WERI-Rb-1 (cell line): Measurements from ENCODE around the gene CGRRF1.
A peak's percentile ranks its signal among the peaks of the same experiment; 100 is the strongest.

Experiments used
- DNase-seq: peaks from one replicate; pipeline ENCODE4 v3.0.0-alpha.2; 2020
- H3K27ac ChIP-seq: fragments of 250-450 bp; sonication (Bioruptor Pico); 2 replicates; pipeline ENCODE4 v1.5.1; 2020; ENCODE audit warnings: mild to moderate bottlenecking, moderate library complexity
- H3K27me3 ChIP-seq: fragments of 250-450 bp; sonication (Bioruptor Pico); 2 replicates; pipeline ENCODE4 v1.5.1; 2021; ENCODE audit warnings: mild to moderate bottlenecking, low read depth, moderate library complexity; ENCODE audit not compliant: insufficient read depth, severe bottlenecking
- H3K36me3 ChIP-seq: fragments of 250-450 bp; sonication (Bioruptor Pico); 2 replicates; pipeline ENCODE4 v1.5.1; 2020; ENCODE audit warnings: mild to moderate bottlenecking, moderate library complexity
- H3K4me3 ChIP-seq: 2 replicates; pipeline ENCODE4 v1.5.1; 2011; ENCODE audit warnings: low read depth, mild to moderate bottlenecking, control low read depth, low read length
- H3K9me3 ChIP-seq: fragments of 250-450 bp; sonication (Bioruptor Pico); 2 replicates; pipeline ENCODE4 v1.5.1; 2021; ENCODE audit warnings: mild to moderate bottlenecking, moderate library complexity; ENCODE audit not compliant: severe bottlenecking
- CTCF ChIP-seq: IDR thresholded peaks from 2 replicates; pipeline ENCODE4 v1.5.1; 2011; ENCODE audit warnings: low read depth, mild to moderate bottlenecking, control low read depth, inconsistent platforms, low read length

Gene CGRRF1

DNA sequence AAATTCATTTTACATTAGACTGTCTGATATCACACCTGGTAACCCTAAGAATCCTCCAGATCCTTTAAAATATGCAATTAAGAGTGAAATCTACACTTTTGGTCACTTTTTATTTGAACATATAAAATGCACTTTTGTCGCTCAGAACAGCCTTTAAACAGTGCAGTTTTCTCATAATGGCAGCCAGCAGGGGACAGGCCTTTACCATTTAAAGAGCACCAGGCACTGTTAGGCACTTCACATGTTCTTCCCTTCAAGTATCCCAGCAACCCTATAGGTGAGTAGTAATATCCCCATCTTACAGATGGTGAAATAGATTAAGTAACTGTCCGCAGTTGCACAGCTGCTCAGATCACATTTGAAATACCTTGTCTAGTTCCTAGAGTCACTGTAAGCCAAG, 45.9 kb downstream of the CGRRF1 start:
- H3K27ac ChIP-seq: no peak overlapping the region; the same call in 1 of the 2 replicates
- no peaks in the 10 kb centered on the region for H3K27me3 ChIP-seq
- no peak for TF ChIP-seq CTCF
- DNase-seq: no peak
- H3K36me3 ChIP-seq: no peaks in the 10 kb centered on the region
- no peak overlapping the region for H3K4me3 ChIP-seq
- no peaks in the 10 kb centered on the region for H3K9me3 ChIP-seq

GRCh38 chr14:54556535-54556934, 46.8 kb downstream of the CGRRF1 start:
- no peak overlapping the region for H3K4me3 ChIP-seq

DNA sequence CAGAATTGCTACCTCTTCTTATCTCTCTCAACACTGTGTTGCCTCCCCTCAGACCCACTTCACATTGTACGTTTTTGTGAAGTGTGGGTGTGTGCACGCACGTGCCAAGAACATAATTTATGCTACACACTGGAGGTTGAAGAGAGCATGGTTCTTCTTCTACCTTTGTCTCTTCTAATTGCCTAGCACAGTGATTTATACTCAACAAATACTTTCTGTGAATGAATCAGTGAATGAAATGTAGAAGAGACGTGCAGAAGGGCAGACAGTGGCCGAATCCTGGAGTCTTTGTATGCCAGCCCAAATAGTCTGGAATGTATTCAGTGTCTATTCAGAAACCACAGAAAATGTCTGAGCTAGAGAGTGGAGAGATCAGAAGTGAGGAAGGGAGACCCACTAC, 52.6 kb downstream of the CGRRF1 start:
- H3K27me3 ChIP-seq: no peaks in the 10 kb centered on the region
- no peak overlapping the region for H3K27ac ChIP-seq
- no peak for DNase-seq

More at GRCh38 chr14:54556535-54556934, 46.8 kb downstream of the CGRRF1 start:
- H3K9me3 ChIP-seq: no peaks in the 10 kb centered on the region
- no peaks in the 10 kb centered on the region for H3K36me3 ChIP-seq
- no peak for TF ChIP-seq CTCF
- DNase-seq: no peak
- no peaks in the 10 kb centered on the region for H3K27me3 ChIP-seq
- no peak overlapping the region for H3K27ac ChIP-seq

GRCh38 chr14:54564071-54564867, 54.6 kb downstream of the CGRRF1 start:
- peak overlapping the region; percentile 94 for H3K4me3 ChIP-seq
- peak overlapping the region; percentile 67 for H3K27ac ChIP-seq
- no peak for DNase-seq

More for the DNA sequence above, 52.6 kb downstream of the CGRRF1 start:
- Histone ChIP-seq H3K36me3 (no peaks in the 10 kb centered on the region; the same call in 1 of the 2 replicates), H3K9me3 (no peaks in the 10 kb centered on the region), H3K4me3 (no peak overlapping the region)
- no peak for TF ChIP-seq CTCF

DNA sequence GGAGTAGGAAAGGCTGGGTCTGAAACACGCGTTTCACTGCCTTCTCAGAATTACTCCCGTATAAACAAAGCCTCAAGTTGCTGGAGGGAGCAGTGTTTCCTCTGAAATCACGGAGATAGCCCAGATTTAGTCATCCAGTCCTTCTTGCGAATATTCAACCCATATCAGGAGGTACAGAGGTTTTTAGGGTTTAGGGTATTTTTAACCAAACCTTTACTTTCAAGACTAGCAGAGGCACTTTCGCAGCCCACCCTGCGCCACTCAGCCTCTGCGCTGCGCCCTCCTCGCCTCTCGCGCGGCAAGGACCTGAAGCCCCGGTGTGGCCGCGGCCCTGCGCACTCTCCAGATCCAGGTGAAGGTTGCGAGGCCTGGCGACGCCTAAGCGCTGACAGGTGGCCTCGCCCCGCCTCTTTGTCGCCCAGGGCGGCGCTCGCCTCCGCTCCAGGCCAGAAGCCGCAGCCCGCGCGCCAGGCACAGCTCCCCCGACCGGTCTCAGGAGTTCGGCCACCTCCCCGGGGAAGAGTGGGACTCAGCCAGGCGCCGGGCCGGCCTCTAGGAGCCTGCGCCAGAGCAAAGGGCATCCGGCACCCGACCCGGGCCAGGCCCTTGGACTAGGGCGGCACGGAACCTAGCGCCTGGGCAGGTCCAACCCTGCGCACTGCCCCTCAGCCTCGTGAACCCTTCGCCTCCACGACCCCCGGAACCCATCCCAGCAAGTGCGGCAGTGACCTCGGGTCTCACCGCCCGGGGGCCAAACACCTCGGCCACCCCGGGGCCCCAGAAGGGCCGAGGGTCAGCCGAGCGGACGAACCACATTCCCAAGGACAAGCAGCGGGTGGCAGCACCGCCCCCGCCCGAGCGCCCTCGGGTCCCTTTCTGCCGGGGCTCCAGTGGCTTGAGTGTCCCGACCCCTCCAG, 55.4 kb downstream of the CGRRF1 start:
- Histone ChIP-seq H3K27me3 (no peaks in the 10 kb centered on the region), H3K4me3 (peak overlapping the region; percentile 94), H3K9me3 (no peaks in the 10 kb centered on the region), H3K27ac (peak overlapping the region; percentile 67), H3K36me3 (no peaks in the 10 kb centered on the region; the same call in 1 of the 2 replicates)
- peak; percentile 87 for DNase-seq
- 0 out of 2 replicates have a peak, but pooled peaks have one; percentile 35 for TF ChIP-seq CTCF

More at GRCh38 chr14:54564071-54564867, 54.6 kb downstream of the CGRRF1 start:
- Histone ChIP-seq H3K36me3 (no peaks in the 10 kb centered on the region; the same call in 1 of the 2 replicates), H3K9me3 (no peaks in the 10 kb centered on the region), H3K27me3 (no peaks in the 10 kb centered on the region)
- TF ChIP-seq CTCF: peak; percentile 25; the same call in 1 of the 2 replicates
